ENCODE data around the gene FBXO21.
"Not testable (repeated sequence)": the region's sequence is repeated elsewhere in the genome, so short reads cannot be mapped to it uniquely, and the experiment has no call there.

The FBXO21 gene

GRCh38 chr12:117190210-117190781 is at the start of gene FBXO21:
TSS of gene FBXO21 (minus strand) at chr12:117190470. CDS start at chr12:117190456, 14 bp downstream.
- in situ Hi-C loops (cut with MboI; ENCODE audit: low sequenced_read_pairs), result no loop called here

DNA sequence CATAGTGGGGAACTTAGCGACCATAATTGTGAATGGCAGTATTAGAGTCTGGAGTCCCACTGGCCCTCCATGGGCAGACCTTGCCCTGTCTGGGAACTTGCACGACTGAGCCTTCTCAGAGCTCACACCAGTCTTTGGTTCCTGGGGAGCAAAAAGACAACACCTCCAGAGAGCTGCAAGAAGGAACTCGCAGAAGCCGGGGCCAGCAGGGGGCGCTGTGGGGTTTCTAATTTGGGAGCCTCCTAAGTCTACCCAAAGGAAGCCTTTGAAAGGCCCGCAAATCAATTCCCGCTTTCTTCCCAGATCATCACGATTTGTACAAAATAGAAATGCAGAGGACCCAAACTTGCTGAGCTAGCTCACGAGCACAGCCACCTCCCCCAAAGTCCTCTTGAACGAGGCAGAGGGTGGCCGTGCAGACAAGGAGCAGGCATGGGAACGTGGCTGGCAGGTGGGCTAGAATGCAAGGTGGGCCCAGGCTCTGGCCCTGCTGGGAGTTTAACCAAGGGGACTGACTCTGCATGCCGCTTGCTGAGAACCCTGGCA is 46.3 kb upstream of the FBXO21 start:
- in situ Hi-C loops (cut with MboI; ENCODE audit: low sequenced_read_pairs), result no loop called here

DNA sequence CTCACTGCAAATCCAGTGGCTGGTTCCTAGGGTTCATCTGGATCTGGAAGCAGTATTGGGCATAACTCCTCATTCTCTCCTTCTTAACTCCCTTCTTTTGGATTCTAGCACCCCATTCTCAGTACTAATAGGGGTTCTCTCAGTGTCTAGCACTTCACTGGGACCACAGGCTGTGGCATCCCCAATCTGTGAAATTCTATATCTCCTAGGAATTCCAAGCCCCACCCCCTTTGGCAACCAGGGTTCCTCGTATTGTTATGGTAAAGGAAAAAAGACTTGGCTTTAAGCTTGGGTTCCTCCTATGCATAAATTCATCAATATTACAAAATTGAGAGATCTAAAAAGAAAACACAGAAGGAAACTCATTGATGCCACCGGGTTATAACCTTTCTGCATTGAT is 45.0 kb upstream of the FBXO21 start:
- in situ Hi-C loops (cut with MboI; ENCODE audit: low sequenced_read_pairs), result no loop called here

GRCh38 chr12:117234441-117234840 is 44.2 kb upstream of the FBXO21 start:
- in situ Hi-C loops (cut with MboI; ENCODE audit: low sequenced_read_pairs), result no loop called here

DNA sequence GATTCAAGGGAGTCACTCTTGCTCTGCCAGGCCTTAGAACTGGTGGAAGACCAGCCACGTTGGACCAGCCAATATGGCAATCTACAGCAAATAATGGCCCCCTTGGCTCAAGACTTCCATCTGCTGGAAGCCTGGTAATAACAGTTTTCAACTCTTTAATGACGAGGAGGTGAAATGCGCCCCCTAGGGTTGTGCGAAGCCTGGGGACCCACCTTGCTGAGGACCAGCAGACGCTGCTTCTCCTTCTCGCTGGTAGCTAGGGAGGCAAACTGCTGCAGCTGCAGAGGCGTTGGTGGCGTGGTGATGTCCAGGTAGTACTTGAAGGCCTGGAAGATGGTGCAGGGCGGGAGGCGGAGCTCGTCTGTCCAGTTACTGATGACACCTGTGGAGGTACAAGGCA is 41.5 kb upstream of the FBXO21 start:
- in situ Hi-C loops (cut with MboI; ENCODE audit: low sequenced_read_pairs), result no loop called here

- in situ Hi-C loops (cut with MboI; ENCODE audit: low sequenced_read_pairs), result no loop called here
Measured at GRCh38 chr12:117228239-117228638, 38.0 kb upstream of the FBXO21 start.

DNA sequence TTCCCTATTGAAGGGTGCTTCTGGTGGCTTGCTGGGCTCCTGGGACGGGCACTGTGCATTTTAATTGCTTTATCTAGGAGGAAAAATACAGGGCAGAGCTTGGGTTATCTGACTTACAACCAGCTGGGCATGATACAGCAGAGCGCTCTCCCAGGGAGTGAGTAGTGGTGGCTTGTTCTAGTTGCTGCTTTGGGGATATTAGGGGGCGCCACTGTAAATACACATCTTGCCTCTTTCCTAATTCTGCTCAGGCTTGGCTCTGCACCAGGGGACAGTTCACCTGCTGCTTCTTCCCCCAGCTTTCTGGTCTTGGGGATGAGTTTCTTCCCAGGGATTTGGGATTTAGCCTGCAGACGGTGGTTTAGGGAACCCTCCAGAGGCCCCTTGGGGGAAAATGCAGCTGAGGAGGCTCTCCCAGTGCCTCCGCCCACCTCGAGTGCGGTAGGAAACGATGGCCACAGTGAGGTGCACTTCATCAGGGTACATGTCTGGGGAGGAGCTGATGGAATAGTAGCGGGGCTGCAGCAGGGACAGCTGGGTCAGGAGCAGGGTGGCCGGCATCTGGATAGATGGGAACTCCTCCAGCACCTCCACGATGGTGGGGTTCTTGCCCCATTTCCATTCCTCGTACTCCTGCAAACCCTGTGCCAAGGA is 36.9 kb upstream of the FBXO21 start:
- in situ Hi-C loops (cut with MboI; ENCODE audit: low sequenced_read_pairs), result no loop called here

DNA sequence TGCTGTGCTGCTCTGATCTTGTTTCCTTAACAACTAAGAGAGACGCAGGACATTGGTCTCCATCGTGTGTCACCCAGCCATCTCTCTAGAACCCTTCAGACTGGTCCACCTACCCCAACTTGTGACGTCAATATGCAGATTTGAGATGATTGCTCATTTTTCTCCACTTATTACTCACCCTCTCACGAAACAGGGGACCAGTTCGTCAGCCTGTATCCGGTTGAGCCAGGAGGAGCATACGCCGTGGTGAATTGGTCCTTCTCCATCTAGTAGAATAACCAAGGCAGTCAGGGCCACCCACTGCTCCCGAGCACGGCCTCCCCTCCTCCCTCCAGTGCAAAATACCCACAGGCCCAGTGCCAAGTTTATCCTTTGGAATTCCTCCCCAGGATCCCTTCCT is 36.2 kb upstream of the FBXO21 start:
- in situ Hi-C loops (cut with MboI; ENCODE audit: low sequenced_read_pairs), result no loop called here

DNA sequence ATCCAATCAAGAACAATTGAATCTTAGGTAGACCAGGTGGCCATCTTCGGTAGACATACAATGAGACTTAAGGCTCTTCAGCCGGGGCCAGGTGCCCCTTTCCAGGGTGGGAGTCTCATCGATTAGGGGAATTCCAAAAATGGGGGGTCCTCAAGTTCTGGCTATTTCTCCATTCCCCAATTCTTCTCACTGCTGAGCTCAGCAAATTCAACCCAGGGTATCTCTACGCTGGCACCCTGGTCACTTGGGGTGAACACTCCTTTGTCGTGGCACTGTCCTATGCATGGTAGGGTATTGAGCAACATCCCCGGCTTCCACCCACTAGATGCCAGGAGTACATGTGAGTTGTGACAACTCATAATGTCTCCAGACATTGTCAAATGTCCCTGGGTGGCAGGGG is 34.9 kb upstream of the FBXO21 start:
- in situ Hi-C loops (cut with MboI; ENCODE audit: low sequenced_read_pairs), result no loop called here

DNA sequence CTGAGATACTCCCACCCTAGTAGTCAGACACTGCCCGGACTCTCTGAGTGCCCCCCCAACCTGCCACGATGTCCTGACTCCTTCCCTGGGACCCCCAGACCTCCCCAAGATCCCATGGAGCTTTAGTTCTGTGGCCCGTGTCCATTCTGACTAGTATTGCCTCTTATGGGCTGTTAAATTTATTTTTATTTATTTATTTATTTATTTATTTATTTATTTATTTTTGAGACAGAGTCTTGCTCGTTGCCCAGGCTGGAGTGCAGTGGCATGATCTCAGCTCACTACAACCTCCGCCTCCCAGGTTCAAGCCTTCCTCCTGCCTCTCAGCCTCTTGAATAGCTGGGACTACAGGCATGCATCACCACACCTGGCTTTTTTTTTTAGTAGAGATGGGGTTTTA is 30.7 kb upstream of the FBXO21 start:
- in situ Hi-C loops (cut with MboI; ENCODE audit: low sequenced_read_pairs), result not testable (repeated sequence)

- in situ Hi-C loops (cut with MboI; ENCODE audit: low sequenced_read_pairs), result no loop called here
Measured at GRCh38 chr12:117218149-117218548, 27.9 kb upstream of the FBXO21 start.

DNA sequence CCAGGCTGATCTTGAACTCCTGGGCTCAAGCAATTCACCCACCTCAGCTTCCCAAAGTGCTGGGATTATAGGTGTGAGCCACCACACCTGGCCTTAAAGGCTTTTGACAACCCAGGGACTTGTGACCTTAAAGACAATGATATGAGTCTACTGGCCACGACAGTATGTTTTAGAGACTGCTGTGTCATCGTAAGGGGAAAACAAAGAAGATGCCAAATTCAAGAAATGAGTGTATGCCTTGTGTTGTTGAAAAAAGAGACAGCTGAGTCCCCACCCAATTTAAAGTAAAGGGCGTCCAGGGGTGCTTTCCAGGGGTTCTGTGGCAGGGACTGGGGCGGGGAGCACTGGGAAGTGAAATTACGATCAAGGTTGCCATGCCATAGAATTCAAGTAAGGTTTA is 26.4 kb upstream of the FBXO21 start:
- in situ Hi-C loops (cut with MboI; ENCODE audit: low sequenced_read_pairs), result no loop called here

DNA sequence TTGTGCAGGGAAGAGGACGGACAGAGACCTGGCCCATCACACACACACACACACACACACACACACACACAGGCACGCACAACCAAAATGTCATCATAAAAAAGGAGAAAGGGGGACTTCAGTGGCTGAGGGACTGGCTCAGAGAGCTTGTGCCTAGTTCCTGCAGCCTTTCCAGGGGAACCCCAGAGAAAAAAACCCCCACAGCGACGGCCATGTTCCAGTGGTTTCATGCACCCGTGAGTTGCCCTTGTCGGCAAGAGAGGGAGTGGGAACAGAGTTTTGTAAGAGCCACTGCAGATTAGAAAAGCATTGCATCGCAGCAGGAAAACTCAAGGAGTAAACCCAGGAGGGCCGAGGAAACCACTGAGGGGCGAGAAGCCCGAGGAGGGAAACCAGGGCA is 24.5 kb upstream of the FBXO21 start:
- in situ Hi-C loops (cut with MboI; ENCODE audit: low sequenced_read_pairs), result no loop called here

- in situ Hi-C loops (cut with MboI; ENCODE audit: low sequenced_read_pairs), result no loop called here
Measured at GRCh38 chr12:117213295-117213808, 23.1 kb upstream of the FBXO21 start.

- in situ Hi-C loops (cut with MboI; ENCODE audit: low sequenced_read_pairs), result no loop called here
Measured at GRCh38 chr12:117212563-117213190, 22.4 kb upstream of the FBXO21 start.

- in situ Hi-C loops (cut with MboI; ENCODE audit: low sequenced_read_pairs), result no loop called here
Measured at GRCh38 chr12:117210266-117210918, 20.1 kb upstream of the FBXO21 start.

- in situ Hi-C loops (cut with MboI; ENCODE audit: low sequenced_read_pairs), result no loop called here
Measured at GRCh38 chr12:117209626-117210025, 19.4 kb upstream of the FBXO21 start.

DNA sequence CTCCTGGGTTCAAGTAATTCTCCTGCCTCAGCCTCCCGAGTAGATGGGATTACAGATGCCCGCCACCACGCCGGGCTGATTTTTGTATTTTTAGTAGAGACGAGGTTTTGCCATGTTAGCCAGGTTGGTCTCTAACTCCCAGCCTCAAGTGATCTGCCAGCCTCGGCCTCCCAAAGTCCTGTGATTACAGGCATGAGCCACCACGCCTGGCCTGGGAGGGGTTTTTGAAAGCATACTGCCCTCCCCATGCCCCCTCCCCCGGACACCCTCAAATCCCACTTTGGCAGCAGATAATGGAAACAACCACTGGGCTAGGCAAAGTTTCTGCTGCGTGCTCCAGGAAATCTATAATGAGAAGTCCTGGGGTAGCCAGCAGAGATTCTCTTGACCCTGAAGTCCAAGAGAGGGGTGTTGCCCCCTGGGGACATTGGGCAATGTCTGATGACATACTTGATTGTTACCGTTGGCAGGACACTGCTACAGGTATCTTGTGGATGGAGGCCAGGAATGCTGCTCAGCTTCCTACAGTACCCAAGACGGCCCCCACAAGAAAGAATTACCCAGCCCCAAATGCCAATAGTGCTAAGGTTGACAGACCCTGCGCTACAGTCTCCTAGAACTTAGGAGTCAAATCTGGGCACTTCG is 18.7 kb upstream of the FBXO21 start:
- in situ Hi-C loops (cut with MboI; ENCODE audit: low sequenced_read_pairs), result no loop called here

GRCh38 chr12:117208206-117208605 is 17.9 kb upstream of the FBXO21 start:
- in situ Hi-C loops (cut with MboI; ENCODE audit: low sequenced_read_pairs), result no loop called here

- in situ Hi-C loops (cut with MboI; ENCODE audit: low sequenced_read_pairs), result no loop called here
Measured at GRCh38 chr12:117207675-117208074, 17.4 kb upstream of the FBXO21 start.

DNA sequence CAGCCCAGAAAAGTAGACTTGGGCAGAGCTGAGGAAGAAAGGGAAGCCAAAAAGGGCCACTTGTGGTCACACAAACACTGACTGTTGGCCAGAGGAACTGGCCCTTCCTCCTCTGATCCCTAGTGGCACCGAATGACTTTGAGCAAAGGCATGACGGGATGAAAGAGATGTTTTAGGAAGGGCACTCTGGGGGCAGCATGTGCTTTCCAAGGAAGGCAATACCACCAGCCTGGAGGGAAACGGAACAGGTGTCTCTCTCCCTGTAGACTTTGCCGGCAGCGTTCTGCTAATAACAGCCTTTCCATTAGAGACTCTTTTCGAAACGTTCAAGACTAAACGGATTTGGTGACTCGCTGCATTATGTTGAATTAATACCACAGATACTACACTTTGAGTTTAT is 12.3 kb upstream of the FBXO21 start:
- in situ Hi-C loops (cut with MboI; ENCODE audit: low sequenced_read_pairs), result no loop called here
